Measurements from ENCODE around the gene CNTD1. TPM values are rescaled to one million over a fixed set of nuclear protein-coding genes. Genes with fewer than 3 reads are reported as not detected.

Gene CNTD1
- total and polyA plus RNA-seq, 2 of the 4 experiments (the other 2 are of a cell fraction), result not detected

- H4K20me1 ChIP-seq (ENCODE audit: insufficient read depth, low read length), result peaks cover 19% of the 10 kb centered on the region
- POLR2A ChIA-PET (ENCODE audit: unreplicated experiment), result no interaction called here
- no peak within 1 kb of the TSS for H3K18ac ChIP-seq (ENCODE audit: low read depth, low read length)
- peaks cover 3% of the 10 kb centered on the region; the same call in 1 of the 2 replicates for H3K9me1 ChIP-seq (ENCODE audit: insufficient read depth, low read length)
- H3K36me3 ChIP-seq (ENCODE audit: control insufficient read depth, insufficient read depth, low read length), result peaks cover 41% of the 10 kb centered on the region
- no peak within 1 kb of the TSS for H2BK5ac ChIP-seq (ENCODE audit: low read depth, low read length, poor library complexity, severe bottlenecking)
- in situ Hi-C loops (cut with MboI; ENCODE audit: low sequenced_read_pairs) (loop anchor here (5.0 kb wide), 1 partner anchor 93 kb away; no protein-coding TSS in a partner anchor), dilution Hi-C loops (cut with HindIII; ENCODE audit: low sequenced_read_pairs, unreplicated experiment) (no loop called here), intact Hi-C loops (cut with micrococcal nuclease) (loop anchor here (5.0 kb wide), 1 partner anchor 278 kb away; no protein-coding TSS in a partner anchor)
- no peak within 1 kb of the TSS for H3K9ac ChIP-seq (ENCODE audit: low read depth, low read length)
- H3K27ac ChIP-seq (ENCODE audit: insufficient read depth, low read length), result no peak within 1 kb of the TSS
- no peak within 1 kb of the TSS; the same call in 2 of the 3 replicates for H2BK15ac ChIP-seq (ENCODE audit: low read depth, low read length)
- no peak within 1 kb of the TSS for H2AK5ac ChIP-seq (ENCODE audit: low read depth, low read length)
- no peak within 1 kb of the TSS for H4K5ac ChIP-seq (ENCODE audit: low read depth, low read length)
- H2AFZ ChIP-seq (replicated peaks; ENCODE audit: low read length, poor library complexity), result no peak within 1 kb of the TSS
- no peak within 1 kb of the TSS for H3K56ac ChIP-seq (ENCODE audit: extremely low read depth, insufficient read depth, low read length)
- CTCF ChIA-PET, result interaction anchor here (1.9 kb wide), 1 partner anchor 94 kb away, joined by 8 read pairs; no protein-coding TSS in a partner anchor
- H3K27me3 ChIP-seq (ENCODE audit: control insufficient read depth, insufficient read depth, low read length), result no peaks in the 10 kb centered on the region
- no peak within 1 kb of the TSS for H2AK9ac ChIP-seq (replicated peaks; ENCODE audit: low read depth, low read length, poor library complexity)
- no peak within 1 kb of the TSS for H4K8ac ChIP-seq (ENCODE audit: low read depth in 2 of 2, low read length in 2 of 2)
- TF ChIP-seq MXI1 (IDR thresholded peaks at IDR 0.05; ENCODE audit: borderline replicate concordance, low read depth, low read length) (no peak), POLR2A (IDR thresholded peaks at IDR 0.05; ENCODE audit: low read depth, low read length) (no peak), RCOR1 (IDR thresholded peaks at IDR 0.05; ENCODE audit: insufficient replicate concordance, low read length) (no peak), USF2 (IDR thresholded peaks at IDR 0.05; ENCODE audit: low read depth, low read length) (no peak), MAZ (IDR thresholded peaks at IDR 0.05; ENCODE audit: borderline replicate concordance, low read depth, low read length) (no peak), FOS (IDR thresholded peaks at IDR 0.05; ENCODE audit: low read depth, low read length) (no peak), RAD21 (IDR thresholded peaks at IDR 0.05; ENCODE audit: low read length) (no peak), SMC3 (IDR thresholded peaks at IDR 0.05; ENCODE audit: low read depth, low read length) (no peak), MAFK (IDR thresholded peaks at IDR 0.05; ENCODE audit: low read depth, low read length) (no peak), NFE2L2 (IDR thresholded peaks at IDR 0.05; ENCODE audit: low read depth, low read length) (no peak), CTCF (conservative IDR thresholded peaks at IDR 0.05; ENCODE audit: low read depth, low read length) (no peak), BHLHE40 (IDR thresholded peaks at IDR 0.05; ENCODE audit: low read depth, low read length) (no peak), RFX5 (IDR thresholded peaks at IDR 0.05; ENCODE audit: low read depth, low read length) (no peak), CEBPB (IDR thresholded peaks at IDR 0.05; ENCODE audit: low read depth, low read length) (no peak), CHD1 (IDR thresholded peaks at IDR 0.05; ENCODE audit: low read depth, low read length) (no peak), ELK1 (IDR thresholded peaks at IDR 0.05; ENCODE audit: borderline replicate concordance, low read depth, low read length) (no peak)
- DNase-seq (no peak), ATAC-seq (ENCODE audit: low read depth) (no peak)
- no peak within 1 kb of the TSS for H2BK120ac ChIP-seq (ENCODE audit: low read depth, low read length)
- no peak within 1 kb of the TSS for H3K4me2 ChIP-seq (ENCODE audit: low read depth, low read length)
- BruUV-seq (replicated peaks), result no TSS peak
- no peaks in the 10 kb centered on the region for H3K9me3 ChIP-seq (ENCODE audit: control insufficient read depth, insufficient read depth, low read length)
- no peak within 1 kb of the TSS for H2BK20ac ChIP-seq (ENCODE audit: low read depth, low read length)
- no peak within 1 kb of the TSS for H3K4me3 ChIP-seq (ENCODE audit: insufficient read depth, low read depth, low read length)
- H3K79me1 ChIP-seq (ENCODE audit: low read depth in 1 of 2, low read length in 2 of 2), result peaks cover 9 to 12% of the 10 kb centered on the region in 2 experiments; a peak in 3 of 4 replicates
- no peak within 1 kb of the TSS for H3K23ac ChIP-seq (ENCODE audit: low read depth, low read length)
- WGBS, 2 experiments (ENCODE audit: extremely low coverage in 2 of 2, insufficient read length in 1 of 2), result no CpG with 5 or more reads among the region's 4 CpGs
- H3K4me1 ChIP-seq (ENCODE audit: control insufficient read depth, insufficient read depth, low read length), result no peaks in the 10 kb centered on the region
- no peak within 1 kb of the TSS for H3K14ac ChIP-seq (replicated peaks; ENCODE audit: low read depth, low read length)
- no peak within 1 kb of the TSS for H4K91ac ChIP-seq (ENCODE audit: insufficient read depth, low read depth, low read length)
- H3K4ac ChIP-seq (ENCODE audit: low read depth, low read length), result no peak within 1 kb of the TSS
These were observed 45.6 kb downstream of the CNTD1 start, which contains the start of gene AOC2 for GRCh38 chr17:42844271-42844670. Gene AOC2 (plus strand): TSS chr17:42844580. CDS start chr17:42844627, 47 bp downstream.
